Activated CD4-positive, CD25-positive, alpha-beta regulatory T cell treated with anti-CD3 and anti-CD28 coated beads, Interleukin-2, amount 50 U/mL, for 16 hours (primary cell): ENCODE results near the gene ATP5IF1.

Source experiments
- DNase-seq: peaks from one replicate; pipeline ENCODE4 v3.0.0-alpha.2; 2020; ENCODE audit warnings: low read depth, low spot score

Gene ATP5IF1

GRCh38 chr1:28265577-28265976 is 29.7 kb downstream of the ATP5IF1 start:
- DNase-seq: no peak

- DNase-seq: no peak
These were observed 31.0 kb downstream of the ATP5IF1 start for GRCh38 chr1:28266920-28267322.

GRCh38 chr1:28267633-28268032 is 31.7 kb downstream of the ATP5IF1 start:
- no peak for DNase-seq

GRCh38 chr1:28269529-28269928 is 33.6 kb downstream of the ATP5IF1 start:
- DNase-seq: no peak

GRCh38 chr1:28272215-28272852 is 36.4 kb downstream of the ATP5IF1 start:
- no peak for DNase-seq

- DNase-seq: no peak
These were observed 37.4 kb downstream of the ATP5IF1 start for GRCh38 chr1:28273216-28273860.

GRCh38 chr1:28278763-28279162 is 42.8 kb downstream of the ATP5IF1 start:
- no peak for DNase-seq

- DNase-seq: no peak
These were observed 43.8 kb downstream of the ATP5IF1 start for GRCh38 chr1:28279721-28280120.

- DNase-seq: no peak
These were observed 44.6 kb downstream of the ATP5IF1 start for GRCh38 chr1:28280501-28280900.

GRCh38 chr1:28280977-28281381 is 45.1 kb downstream of the ATP5IF1 start:
- no peak for DNase-seq

GRCh38 chr1:28281608-28282425 is 45.9 kb downstream of the ATP5IF1 start:
- no peak for DNase-seq

GRCh38 chr1:28282426-28283407 is 46.8 kb downstream of the ATP5IF1 start:
- DNase-seq: no peak

- no peak for DNase-seq
These were observed 50.2 kb downstream of the ATP5IF1 start for GRCh38 chr1:28286111-28286510.
